Renal cortical epithelial cell (primary cell): ENCODE results near the gene ZSWIM6. TPM values are rescaled to one million over a fixed set of nuclear protein-coding genes. Genes with fewer than 3 reads are reported as not detected.
"Not testable (repeated sequence)": the region's sequence is repeated elsewhere in the genome, so short reads cannot be mapped to it uniquely, and the experiment has no call there.

Source experiments
- DNase-seq: peaks from one replicate; pipeline ENCODE4 v3.0.0-alpha.2; 2011; ENCODE audit warnings: low read depth
- total RNA-seq: library from RNA; depleted of rRNA; stranded (reverse); fragments of >200 nt; gene quantifications from 2 replicates; pipeline ENCODE4 v1.2.3, GENCODE V29; 2014

The ZSWIM6 gene
- total RNA-seq, 1 donor from 2014 or later: 20.7 TPM

DNA sequence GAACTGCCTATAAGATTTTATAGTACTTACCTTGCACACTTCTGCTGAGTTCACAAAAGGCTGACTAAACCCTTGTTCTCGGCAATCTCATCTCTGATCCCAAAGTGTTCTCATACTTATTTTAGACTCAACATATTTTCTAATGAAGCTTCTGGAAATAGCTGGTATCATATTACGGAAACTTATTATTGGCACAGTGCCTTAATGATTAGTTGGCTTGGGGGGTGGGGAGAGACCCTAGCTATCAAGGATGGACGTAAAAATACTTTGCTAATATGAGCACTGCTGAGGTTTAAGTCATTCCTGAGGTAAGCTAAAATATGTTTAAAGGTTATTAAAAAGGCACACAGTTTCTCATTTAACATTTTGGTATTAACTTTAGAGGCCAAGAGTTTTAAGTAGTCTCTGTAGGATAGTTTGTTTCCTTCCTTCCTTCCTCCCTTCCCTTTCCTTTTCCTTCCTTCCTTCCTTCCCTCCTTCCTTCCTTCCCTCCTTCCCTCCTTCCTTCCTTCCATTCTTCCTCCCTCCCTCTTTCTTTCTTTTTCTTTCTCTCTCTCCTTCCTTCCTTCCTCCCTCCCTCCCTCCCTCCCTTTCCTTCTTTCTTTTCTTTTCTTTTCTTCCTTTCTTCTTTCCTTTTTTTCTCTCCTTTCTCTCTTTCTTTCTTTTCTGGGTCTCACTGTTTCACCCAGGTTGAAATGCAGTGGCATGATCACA lies 31.5 kb downstream of the ZSWIM6 start:
- DNase-seq: no peak

- no peak for DNase-seq
Observed at GRCh38 chr5:61366497-61367240, 34.6 kb downstream of the ZSWIM6 start.

- DNase-seq: no peak
Observed at GRCh38 chr5:61370506-61370905, 38.4 kb downstream of the ZSWIM6 start.

DNA sequence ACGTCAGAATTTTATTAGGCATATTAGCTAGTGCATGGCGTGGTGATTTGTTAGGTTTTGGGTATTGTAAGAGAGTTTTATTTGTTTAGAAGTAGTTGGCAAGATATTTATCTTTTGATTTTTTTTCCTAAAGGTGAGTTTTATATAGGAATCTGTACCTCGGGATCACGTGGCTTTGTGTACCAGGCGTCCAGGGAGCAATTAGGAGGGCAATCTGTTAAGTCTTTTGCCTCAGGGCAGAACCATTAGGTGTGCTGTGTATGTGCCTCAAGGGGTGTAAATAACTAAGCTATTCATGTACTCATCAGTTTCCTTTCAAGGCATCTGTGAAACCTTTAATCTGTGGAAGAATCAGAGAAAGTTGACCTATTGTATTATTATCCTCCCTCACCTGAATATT lies 39.4 kb downstream of the ZSWIM6 start:
- DNase-seq: peak; percentile 56

DNA sequence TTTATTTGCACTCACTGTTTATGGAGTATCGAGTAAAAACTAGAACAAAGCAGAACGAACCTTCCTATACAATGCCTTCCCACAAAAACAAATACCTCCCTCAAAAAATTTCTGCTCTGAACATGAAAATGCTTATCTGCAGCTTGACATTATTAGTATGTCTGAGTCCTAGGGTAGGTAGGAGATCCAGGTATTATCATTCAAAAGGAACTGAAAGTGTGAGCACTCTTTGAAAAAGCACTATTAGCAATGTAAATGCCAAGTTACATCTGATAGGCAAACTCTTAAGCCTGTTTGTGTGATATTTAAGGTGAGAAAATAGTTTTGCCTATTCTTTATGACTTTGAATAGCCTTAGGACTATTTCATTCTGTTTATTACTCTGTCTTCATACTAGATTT lies 47.6 kb downstream of the ZSWIM6 start:
- no peak for DNase-seq

DNA sequence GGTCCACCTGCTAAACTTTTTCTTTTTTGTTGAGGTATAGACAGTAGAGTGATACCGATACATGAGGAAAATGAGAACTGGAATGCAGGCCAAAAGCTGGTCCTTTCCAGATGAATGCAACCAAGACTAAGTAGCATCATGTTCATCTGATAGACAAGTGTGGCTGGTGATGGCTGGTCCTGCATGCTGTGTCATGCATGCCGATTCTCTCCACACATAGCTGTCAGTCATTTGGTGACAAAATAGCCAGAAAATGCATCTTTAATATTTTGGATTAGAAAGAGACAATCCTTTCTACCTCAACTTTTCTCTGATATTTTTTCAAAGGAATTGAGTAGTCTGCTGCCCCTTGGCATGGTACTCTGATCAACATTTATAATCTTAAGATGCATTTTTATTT lies 49.9 kb downstream of the ZSWIM6 start:
- DNase-seq: no peak

DNA sequence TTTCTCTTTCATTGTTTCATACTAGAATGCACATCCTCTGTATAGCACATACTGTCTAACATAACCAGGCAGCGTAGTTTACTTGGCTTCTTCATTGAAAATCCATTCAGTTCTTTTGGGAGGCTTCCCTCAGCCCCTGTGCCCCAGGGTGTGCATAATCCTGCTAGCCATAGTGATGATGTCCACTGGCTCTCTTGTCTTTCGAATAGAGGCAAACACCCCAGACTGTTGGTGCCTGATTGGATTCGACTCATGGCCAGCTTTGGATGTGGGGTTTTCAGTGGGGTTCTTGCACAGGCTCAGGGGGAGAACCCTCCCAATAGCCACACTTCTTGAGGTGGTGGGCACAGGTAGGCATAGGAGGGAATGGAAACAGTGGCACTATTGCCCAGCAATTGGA lies 53.6 kb downstream of the ZSWIM6 start:
- DNase-seq: no peak

- no peak for DNase-seq
Observed at GRCh38 chr5:61386045-61386800, 54.2 kb downstream of the ZSWIM6 start.

GRCh38 chr5:61389609-61390008 lies 57.6 kb downstream of the ZSWIM6 start:
- DNase-seq: no peak

DNA sequence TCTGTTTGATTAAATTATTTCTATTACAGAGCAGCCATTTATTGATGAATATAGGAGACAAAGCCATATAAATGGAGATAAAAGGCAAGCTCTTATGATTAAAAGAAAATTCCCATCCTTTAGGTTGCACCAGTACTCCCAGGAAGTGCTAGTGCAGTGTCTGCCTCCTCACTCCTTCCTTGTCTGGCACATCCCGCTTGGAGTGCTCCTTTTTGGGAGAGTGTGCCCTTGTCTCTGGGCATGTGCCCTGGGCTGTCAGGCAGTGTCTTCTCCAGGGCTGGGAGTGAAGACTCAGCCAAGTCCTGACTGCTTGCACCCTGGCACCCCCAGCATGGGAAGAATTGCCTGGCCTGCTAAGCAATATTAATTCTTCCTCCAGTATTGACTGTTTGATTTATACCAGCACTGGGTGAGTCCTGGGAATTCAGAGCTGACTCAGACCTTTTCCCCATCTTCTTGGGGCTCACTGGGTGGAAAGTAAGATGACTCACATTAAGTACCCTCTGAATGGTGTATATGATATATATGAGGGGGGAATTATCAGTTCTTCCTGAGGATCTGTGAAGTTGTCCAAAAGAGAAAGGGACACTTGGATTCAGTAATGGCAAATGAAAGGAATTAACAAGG lies 62.1 kb downstream of the ZSWIM6 start:
- peak; percentile 42 for DNase-seq

DNA sequence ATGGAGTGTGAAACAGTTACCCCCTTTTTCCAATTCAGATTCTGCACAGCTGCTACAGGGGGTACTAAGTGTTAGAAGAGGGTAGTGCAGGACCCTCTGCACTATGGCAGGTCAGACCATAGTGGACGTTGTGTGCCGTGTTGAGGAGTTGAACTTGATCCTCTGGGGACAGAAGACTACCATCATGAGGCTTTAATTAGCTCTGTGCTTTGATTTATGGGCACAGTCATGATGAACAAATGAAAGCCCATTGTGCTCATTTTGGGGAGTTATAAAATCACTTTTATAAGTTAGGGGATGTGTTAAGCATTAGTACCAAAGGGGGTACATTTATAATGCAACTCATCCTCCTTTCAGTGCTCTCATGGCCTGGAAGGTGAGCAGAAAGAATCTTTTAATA lies 62.7 kb downstream of the ZSWIM6 start:
- no peak for DNase-seq

DNA sequence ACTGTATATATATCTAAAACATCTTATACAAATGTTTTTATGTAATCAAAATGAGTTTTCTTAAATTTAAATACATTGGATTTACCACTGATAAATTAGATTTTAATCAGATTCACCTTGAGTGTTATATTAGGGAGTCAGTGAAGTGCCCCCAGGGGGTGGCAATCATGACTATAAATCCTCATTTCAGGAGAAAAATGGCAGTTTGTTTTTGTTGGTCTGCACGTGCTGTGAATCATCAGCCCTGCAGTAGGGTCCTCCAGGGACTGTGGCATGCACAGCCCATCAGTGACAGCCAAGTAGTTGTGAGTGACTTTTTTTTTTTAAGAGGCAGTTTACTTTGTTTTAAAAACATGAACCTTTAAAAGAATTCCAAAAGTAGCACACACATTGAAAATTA lies 65.2 kb downstream of the ZSWIM6 start:
- peak; percentile 16 for DNase-seq

- no peak for DNase-seq
Observed at GRCh38 chr5:61397937-61398336, 65.9 kb downstream of the ZSWIM6 start.

- no peak for DNase-seq
Observed at GRCh38 chr5:61398440-61398839, 66.4 kb downstream of the ZSWIM6 start.

DNA sequence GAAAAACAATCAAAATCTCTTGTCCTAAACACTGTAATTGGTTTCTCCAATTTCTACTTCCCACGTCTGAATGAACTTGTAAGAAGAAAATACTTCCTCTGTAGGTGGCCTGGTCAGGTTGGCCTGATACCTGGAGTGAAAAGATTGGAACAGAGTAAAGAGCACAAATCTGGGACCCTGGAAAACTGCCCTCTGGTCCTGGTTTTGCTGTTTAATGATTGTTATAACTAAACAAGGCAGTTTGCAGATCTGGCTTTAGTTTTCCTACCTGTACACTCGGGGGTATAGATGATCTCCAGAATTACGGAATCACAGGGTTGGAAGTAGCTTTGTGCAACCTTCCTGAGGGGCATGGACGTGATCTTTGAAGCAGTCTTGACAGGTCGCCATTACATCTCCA lies 67.6 kb downstream of the ZSWIM6 start:
- DNase-seq: no peak

- peak; percentile 60 for DNase-seq
Observed at GRCh38 chr5:61401726-61402125, 69.7 kb downstream of the ZSWIM6 start.

DNA sequence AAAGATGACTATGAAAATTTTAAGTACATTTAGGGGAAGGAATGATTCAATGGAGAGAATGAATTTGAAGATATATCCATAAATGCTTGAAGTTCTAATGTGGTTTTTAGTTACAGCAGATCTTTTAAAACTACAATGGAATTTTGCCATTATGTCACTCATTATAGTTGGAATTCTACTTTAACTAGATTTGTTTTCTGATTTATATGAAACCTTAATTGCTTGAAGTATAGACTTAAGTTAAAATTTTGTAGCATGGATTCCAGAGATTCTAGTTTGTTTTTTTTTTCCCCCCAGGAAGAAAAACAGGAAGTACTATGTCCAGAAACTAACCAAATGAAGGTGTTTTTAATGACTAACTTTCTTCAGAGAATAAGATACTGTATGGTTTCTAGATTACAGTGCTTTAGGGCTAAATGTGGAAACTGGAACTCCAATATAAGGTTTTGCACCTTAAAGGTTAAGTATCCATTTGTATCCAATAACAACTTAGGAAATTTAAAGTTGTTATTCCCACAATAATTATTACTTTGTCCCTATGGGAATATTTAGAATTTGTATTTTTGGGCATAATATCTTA lies 70.3 kb downstream of the ZSWIM6 start:
- DNase-seq: peak; percentile 42

- DNase-seq: no peak
Observed at GRCh38 chr5:61402970-61403900, 71.2 kb downstream of the ZSWIM6 start.

GRCh38 chr5:61405511-61406295 lies 73.6 kb downstream of the ZSWIM6 start:
- no peak for DNase-seq

GRCh38 chr5:61406497-61406896 lies 74.4 kb downstream of the ZSWIM6 start:
- DNase-seq: not testable (repeated sequence)
